Prostate gland (tissue), 2 donors: ENCODE data around the gene KRTAP5-7. TPM values are rescaled to one million over a fixed set of nuclear protein-coding genes. Genes with fewer than 3 reads are reported as not detected.

ENCODE experiments used
- DNase-seq: peaks from one replicate; pipeline ENCODE4 v3.0.0-alpha.2; 2019; ENCODE audit warnings: low spot score
- H3K27ac ChIP-seq, 2 donors: fragments of 200-600 bp; sonication (generic); 2 replicates each; pipeline ENCODE4 v1.5.1; 2017 to 2019
- H3K27me3 ChIP-seq: fragments of 200-600 bp; sonication (generic); replicated peaks from 2 replicates; pipeline ENCODE4 v1.5.1; 2019; ENCODE audit not compliant: insufficient read depth
- H3K36me3 ChIP-seq, 2 donors: fragments of 200-600 bp; sonication (generic); 1 replicate in 1 of 2; 2 replicates in 1 of 2; pipeline versions ENCODE4 v1.5.1 to v1.8.1; 2017 to 2019
- H3K4me1 ChIP-seq: fragments of 200-600 bp; sonication (generic); replicated peaks from 2 replicates; pipeline ENCODE4 v1.5.1; 2019
- H3K4me3 ChIP-seq, 2 donors: fragments of 200-600 bp; sonication (generic); 2 replicates each; pipeline ENCODE4 v1.5.1; 2017 to 2019
- H3K9me3 ChIP-seq: fragments of 200-600 bp; sonication (generic); 2 replicates; pipeline ENCODE4 v1.5.1; 2017
- POLR2A ChIP-seq: fragments of 450-650 bp; IDR thresholded peaks from one replicate; pipeline ENCODE4 v1.6.1; 2016; ENCODE audit warnings: antibody characterized with exemption, mild to moderate bottlenecking
- POLR2AphosphoS5 ChIP-seq: sonication (generic); formaldehyde crosslinking; IDR thresholded peaks from one replicate; pipeline ENCODE4 v1.6.1; 2017; ENCODE audit warnings: antibody characterized with exemption
- WGBS: methylation state at CpG from one replicate; pipeline ENCODE4 v1.1.5; 2018; 5-methylcytosine and 5-hydroxymethylcytosine counted together
- intact Hi-C: fragments of 100-400 bp; cut with DNase I; formaldehyde crosslinking; loops from one replicate; pipeline ENCODE4 v1.14.2; 2022
- total RNA-seq, 2 donors: library from RNA; depleted of rRNA; stranded (reverse); fragments of >200 nt; gene quantifications; one replicate each; pipeline ENCODE4 v1.1.0, GENCODE V29; 2016
- TF ChIP-seq, protein P1 (sequence below), 4 experiments: fragments of 200-600 bp in 2 of 4; fragments of 450-650 bp in 2 of 4; sonication (generic) in 2 of 4; IDR thresholded peaks; 1 replicate in 3 of 4; 2 replicates in 1 of 4; pipeline ENCODE4 v1.5.1; 2016 to 2019; ENCODE audit warnings: antibody characterized with exemption in 4 of 4, mild to moderate bottlenecking in 2 of 4, moderate library complexity in 2 of 4

KRTAP5-7 gene
- total RNA-seq, 2 donors from 2014 or later = 1.8 TPM; not detected in 1

DNA sequence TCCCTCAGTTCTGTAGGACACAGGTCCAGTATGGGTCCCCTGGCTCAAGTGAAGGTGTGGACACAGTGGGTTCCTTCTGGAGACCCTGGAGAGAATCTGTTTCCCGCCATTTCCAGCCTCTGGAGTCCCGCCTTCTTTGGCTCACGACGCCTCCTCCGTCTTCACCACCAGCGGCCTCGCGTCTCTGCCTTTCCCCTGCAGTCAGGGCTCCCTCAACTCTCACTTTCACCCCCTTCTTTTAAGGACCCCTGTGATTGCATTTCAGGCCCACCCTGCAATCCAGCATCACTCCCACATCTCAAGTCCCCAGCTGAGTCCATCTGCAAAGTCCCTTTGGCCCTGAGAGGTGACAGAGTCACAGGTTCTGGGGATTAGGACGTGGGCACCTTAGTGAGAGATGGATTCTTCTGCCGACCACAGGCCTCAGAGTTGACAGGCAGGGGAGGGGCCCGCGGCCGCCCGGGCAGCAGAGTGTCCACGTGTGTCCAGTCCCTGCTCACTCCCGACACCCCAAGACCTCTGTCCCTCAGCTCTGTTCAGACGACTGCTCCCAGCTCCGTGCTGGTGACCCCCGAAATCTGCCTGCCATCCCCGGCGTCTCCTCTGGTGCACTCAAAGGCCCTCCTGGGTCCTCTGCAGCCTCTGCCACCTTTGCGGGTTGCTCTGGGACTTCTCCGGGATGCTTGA, 36.9 kb upstream of the KRTAP5-7 start:
- 96% methylated on average over 23 of the region's 23 CpGs for WGBS
- Histone ChIP-seq H3K27me3 (no peaks in the 10 kb centered on the region), H3K4me3 (no peak overlapping the region), H3K9me3 (no peaks in the 10 kb centered on the region), H3K4me1 (no peaks in the 10 kb centered on the region), H3K36me3 (peaks cover 5 to 14% of the 10 kb centered on the region in 2 donors), H3K27ac (no peak overlapping the region)
- no peak for DNase-seq
- TF ChIP-seq, protein P1, sequence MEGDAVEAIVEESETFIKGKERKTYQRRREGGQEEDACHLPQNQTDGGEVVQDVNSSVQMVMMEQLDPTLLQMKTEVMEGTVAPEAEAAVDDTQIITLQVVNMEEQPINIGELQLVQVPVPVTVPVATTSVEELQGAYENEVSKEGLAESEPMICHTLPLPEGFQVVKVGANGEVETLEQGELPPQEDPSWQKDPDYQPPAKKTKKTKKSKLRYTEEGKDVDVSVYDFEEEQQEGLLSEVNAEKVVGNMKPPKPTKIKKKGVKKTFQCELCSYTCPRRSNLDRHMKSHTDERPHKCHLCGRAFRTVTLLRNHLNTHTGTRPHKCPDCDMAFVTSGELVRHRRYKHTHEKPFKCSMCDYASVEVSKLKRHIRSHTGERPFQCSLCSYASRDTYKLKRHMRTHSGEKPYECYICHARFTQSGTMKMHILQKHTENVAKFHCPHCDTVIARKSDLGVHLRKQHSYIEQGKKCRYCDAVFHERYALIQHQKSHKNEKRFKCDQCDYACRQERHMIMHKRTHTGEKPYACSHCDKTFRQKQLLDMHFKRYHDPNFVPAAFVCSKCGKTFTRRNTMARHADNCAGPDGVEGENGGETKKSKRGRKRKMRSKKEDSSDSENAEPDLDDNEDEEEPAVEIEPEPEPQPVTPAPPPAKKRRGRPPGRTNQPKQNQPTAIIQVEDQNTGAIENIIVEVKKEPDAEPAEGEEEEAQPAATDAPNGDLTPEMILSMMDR (IDR thresholded peaks at IDR 0.05) = no peak
- TF ChIP-seq POLR2AphosphoS5 (no peak), POLR2A (no peak)
- intact Hi-C loops = no loop called here

DNA sequence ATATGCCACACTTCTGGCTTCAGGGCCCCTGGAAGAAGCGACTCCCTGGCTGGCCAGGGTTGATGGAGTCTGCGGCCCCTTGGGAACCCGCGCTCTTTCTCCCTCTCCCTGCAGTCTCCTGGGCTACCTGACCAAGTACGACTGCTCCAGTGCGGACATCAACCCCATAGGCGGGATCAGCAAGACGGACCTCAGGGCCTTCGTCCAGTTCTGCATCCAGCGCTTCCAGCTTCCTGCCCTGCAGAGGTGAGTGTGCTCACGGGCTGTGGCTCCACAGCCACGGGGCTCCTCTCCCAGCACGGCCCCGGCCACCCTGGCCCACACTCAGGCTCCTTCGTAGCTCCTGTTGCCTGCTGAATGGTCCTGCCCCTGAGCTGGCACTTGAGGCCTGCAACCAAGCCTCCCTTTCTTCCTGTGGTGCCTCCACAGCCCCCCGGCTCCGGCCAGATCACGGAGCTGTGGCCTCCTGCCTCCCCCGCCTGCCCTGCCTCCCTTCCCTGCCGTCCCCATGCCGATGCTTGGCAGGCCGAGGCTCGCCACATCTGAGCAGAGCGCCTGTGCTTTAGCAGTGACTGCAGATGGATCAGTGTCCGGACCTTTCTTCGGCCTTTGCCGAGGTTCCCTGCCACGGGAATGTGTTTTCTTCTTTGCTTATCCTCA, 36.2 kb upstream of the KRTAP5-7 start:
- Histone ChIP-seq H3K9me3 (no peaks in the 10 kb centered on the region), H3K4me3 (no peak overlapping the region), H3K27ac (no peak overlapping the region), H3K27me3 (no peaks in the 10 kb centered on the region), H3K4me1 (no peaks in the 10 kb centered on the region), H3K36me3 (peaks cover 3 to 14% of the 10 kb centered on the region in 2 donors)
- TF ChIP-seq, protein P1 (IDR thresholded peaks at IDR 0.05) = no peak
- no peak for TF ChIP-seq POLR2A
- no peak for TF ChIP-seq POLR2AphosphoS5
- intact Hi-C loops = no loop called here
- no peak for DNase-seq
- 98% methylated on average over 20 of the region's 28 CpGs for WGBS

DNA sequence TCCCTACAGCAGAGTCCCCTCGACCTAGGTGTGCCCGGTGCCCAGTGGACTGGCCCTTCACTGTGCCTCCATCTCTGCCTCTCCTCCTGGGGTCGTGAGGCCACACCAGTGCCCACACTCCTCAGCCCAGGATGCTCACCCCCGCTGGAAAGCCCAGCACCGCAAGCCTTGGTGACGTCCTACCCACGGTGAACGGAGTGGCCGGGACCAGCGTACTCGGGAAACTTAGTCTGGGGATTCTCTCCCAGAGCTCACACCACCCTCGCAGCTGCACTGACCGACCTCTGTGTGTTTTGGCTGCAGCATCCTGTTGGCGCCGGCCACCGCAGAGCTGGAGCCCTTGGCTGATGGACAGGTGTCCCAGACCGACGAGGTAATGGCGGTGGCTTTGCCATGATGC, 35.5 kb upstream of the KRTAP5-7 start:
- Histone ChIP-seq H3K36me3 (peaks cover 3 to 20% of the 10 kb centered on the region in 2 donors), H3K27me3 (no peaks in the 10 kb centered on the region), H3K4me1 (no peaks in the 10 kb centered on the region), H3K4me3 (no peak overlapping the region), H3K9me3 (no peaks in the 10 kb centered on the region), H3K27ac (no peak overlapping the region)
- TF ChIP-seq, protein P1 (IDR thresholded peaks at IDR 0.05) = no peak
- TF ChIP-seq POLR2A = no peak
- no peak for TF ChIP-seq POLR2AphosphoS5
- DNase-seq = no peak
- WGBS = 95% methylated on average over 11 of the region's 19 CpGs
- intact Hi-C loops = no loop called here

DNA sequence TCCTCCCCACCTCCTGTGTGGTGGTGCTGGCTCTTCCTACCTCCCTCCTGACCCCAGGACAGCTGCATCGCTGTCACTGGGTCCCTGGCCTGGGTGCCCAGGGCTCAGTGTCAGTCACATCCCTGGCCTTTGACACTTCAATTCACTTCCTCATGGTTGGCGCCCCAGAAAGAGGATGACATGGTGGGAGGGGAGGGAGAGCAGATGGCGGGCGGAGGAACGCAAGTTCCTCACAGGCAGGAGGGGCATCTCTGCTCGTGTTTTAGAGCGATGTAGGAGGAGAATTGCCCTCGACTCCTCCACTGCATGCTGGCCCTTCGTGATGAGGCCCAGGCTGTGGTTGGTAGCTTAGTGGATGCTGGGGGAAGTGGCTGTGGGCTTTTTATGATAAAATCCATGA, 35.1 kb upstream of the KRTAP5-7 start:
- WGBS = 90% methylated on average over 9 of the region's 9 CpGs

More for the DNA sequence above, 35.1 kb upstream of the KRTAP5-7 start:
- Histone ChIP-seq H3K9me3 (no peaks in the 10 kb centered on the region), H3K4me1 (no peaks in the 10 kb centered on the region), H3K27ac (no peak overlapping the region), H3K27me3 (no peaks in the 10 kb centered on the region), H3K4me3 (no peak overlapping the region), H3K36me3 (peaks cover 3 to 20% of the 10 kb centered on the region in 2 donors)
- DNase-seq = no peak
- TF ChIP-seq POLR2AphosphoS5 = no peak
- TF ChIP-seq POLR2A = no peak
- TF ChIP-seq, protein P1 (IDR thresholded peaks at IDR 0.05) = no peak
- intact Hi-C loops = no loop called here
